GM19328 (cell line): Measurements from ENCODE around the gene SEC63.

Experiments
- ATAC-seq: cut with Tn5 transposase; IDR thresholded peaks from one replicate; pipeline ENCODE4 v1.9.1; 2021; ENCODE audit warnings: mild to moderate bottlenecking, moderate library complexity; ENCODE audit not compliant: unreplicated experiment

Gene SEC63

DNA sequence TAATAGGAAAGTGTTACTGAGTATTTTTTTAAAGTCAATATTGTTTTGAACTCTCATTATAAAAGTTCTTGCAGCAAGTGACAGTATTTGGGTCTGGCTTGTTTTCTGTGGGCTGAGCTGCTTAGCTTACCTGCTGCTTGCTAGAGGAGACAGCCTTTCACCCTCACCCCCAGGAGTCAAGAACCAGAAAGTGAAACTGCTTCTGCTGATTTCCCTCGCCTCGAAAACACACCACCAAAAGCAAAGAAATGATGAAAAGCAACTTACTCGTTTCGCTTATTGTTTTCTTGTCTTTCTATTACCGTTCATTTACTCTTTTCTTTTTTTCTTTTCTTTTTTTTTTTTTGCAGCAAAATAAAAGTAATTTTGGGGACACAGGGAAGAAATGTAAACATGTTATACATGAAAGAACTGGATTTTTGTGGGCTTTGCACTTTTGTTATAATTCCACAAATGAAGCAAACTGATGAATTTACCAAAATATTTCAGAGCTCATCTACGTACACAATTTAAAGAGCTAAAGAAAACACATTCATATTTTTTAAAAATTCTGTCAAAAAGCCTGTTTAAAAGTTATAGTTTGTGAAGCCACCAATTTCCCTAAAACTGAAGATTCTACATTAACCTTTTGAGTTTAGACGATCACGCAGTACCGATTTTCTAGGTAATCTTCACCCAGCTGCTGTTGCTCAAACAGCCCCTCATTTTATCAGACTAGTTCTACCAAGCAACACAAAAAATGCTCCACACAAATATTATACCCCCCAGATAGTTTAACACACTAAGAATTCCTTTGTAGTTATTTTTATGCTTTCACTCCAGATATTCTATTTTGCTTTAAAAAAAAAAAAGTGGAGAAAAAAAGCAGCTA lies 135.6 kb downstream of the SEC63 start:
- no peak for ATAC-seq

DNA sequence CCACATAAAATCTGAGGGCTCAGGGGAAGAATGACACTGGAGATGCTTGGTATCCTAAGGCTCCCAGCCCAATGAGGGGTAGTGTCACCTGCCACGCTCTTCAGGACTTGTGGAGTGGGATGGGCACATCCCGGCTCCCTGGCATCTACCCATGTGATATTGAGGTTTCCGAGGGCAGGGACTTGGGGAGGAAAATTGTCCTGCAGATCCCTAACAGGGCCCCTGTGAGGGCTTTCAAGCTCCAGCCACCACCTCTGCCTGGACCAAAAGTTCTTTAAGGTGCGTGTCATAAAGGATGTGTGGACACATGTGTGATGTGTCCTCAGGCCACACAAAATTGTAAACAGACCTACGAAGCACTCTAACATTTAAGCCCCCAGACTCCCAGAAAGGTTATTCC lies 136.4 kb downstream of the SEC63 start:
- no peak for ATAC-seq

DNA sequence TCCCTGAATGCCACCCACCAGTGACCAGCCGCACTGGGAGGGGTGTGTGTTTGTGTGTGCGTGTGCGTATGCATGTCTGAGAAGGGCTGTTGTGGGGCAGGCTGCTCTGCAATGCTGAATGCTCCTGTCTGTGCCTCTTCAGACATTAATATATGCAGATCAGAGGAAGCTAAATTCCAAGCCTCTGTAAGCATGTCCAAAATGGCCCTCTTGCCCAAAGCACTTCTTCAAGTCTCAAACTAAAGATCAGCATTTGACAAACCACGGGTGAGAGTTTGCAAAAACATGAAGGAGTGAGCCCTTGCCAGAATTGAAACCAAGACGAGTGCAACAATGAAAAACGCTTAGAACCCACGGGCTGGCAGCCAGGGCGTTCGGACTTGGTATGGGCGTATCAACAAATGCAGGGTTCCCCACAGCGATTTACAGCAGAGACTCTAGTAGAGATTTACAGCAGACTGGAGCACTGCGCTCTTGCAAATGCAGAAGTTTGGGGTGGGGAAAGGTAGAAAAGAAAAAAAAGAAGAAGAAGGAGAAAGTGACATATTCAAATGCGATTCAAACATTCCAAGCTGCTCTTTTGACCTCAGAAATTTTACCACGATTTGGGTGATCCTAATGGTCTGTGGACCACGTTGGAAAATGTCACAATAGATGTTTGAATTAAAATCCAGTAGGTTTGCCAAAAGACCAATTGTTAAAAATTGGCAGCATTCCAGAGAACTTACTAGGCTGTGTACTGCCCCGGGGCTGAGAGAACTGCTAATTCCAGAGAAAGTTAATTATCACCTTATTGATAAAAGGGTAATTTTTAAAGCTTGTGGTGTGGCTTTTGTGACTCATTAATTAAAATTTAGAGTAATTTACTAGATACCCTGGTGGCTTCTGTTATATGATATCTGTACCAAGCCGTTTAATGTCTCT lies 137.4 kb downstream of the SEC63 start:
- no peak for ATAC-seq

DNA sequence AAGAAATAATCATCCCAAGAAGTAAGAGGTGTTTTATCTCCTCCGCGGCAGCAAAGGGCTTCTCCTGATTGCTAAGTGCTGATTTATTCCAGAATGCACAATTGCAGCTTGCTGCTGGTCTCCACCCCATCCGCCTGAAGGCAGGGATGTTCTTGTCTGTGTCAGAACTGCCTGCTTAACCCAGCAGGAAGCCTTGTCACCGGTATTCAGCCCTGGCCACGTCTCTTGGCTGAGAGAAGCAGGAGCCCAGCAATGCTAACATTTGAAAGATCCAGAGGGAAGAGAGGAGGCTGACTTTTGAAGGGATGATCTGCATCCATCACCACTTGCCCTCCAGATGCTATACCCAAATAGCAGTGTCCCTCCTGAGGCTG lies 138.1 kb downstream of the SEC63 start:
- no peak for ATAC-seq

DNA sequence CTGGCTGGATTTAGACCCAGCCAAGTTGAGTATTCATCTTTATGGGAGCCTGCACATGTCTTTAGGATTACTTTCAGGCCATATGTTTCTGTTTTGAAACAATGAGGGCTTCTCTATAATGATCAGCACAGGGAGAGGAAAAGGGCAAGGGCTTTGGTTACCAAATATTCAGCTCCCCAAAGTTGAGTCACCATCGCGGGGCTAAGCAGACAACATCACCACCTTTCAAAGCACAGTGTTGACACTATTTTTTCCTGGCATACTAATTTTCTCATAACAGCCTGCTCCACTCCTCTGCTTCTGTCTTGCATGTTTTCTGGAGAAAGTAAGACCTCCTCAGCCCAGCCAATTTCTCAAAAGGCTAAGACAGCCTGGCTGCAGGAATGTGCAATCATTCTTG lies 138.8 kb downstream of the SEC63 start:
- no peak for ATAC-seq

DNA sequence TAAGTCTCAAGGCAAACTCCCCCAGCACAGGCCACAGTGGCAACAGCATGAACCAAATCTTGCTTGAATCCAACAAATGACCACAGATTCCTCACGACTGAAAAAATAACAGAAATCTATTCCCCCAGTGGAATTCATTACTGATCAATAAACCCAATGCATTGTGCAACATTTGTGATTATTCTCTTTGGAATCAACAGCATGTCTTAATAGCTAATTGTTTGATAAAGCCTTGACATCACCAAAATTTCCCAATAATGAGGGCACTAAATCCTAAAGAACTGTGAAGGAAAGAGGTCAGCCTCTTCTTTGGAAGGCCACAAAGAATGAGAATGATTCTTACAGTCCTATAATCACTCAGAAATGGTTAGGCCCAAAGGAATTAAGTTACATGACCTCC lies 139.7 kb downstream of the SEC63 start:
- ATAC-seq: no peak

DNA sequence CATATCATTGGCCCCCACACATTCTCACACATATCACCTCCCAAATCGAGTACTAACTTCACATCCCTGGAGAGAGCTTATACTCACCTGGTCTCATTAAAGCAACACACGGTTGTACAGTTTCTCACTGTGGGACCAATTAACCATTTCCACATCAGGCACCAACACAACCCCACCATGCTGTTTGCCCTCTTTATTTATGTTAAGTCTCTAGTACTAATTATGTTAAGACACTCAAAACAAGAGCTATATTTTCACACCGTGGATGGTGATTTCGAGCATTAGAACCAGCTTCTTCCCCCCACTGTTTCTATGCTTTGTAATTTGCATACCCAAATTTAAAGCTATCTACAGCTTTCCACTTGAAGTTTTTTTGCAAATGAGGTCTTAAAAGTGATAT lies 140.2 kb downstream of the SEC63 start:
- ATAC-seq: no peak
